Panc1 (cell line): ENCODE measurements around the gene CHCHD3. TPM values are rescaled to one million over a fixed set of nuclear protein-coding genes. Genes with fewer than 3 reads are reported as not detected.

Experiments used
- ATAC-seq: fragments of 200-7000 bp; cut with Tn5 transposase; 2 replicates; pipeline ENCODE4 v1.9.1; 2020; ENCODE audit warnings: mild to moderate bottlenecking, moderate library complexity
- BruUV-seq: library from RNA; stranded (reverse); fragments of 400-500 nt; replicated peaks from 2 replicates; lab custom pipeline; 2021; lab: Mats Ljungman, UMichigan
- CTCF ChIA-PET: fragments of 300-600 bp; sonication (Branson Sonifier 250); formaldehyde crosslinking; loops from one replicate; lab custom pipeline; 2022; ENCODE audit warnings: antibody characterized with exemption; lab: Charles Lee
- POLR2A ChIA-PET: fragments of 300-600 bp; sonication (Branson Sonifier 250); formaldehyde crosslinking; loops from one replicate; lab custom pipeline; 2022; ENCODE audit warnings: antibody characterized with exemption; lab: Charles Lee
- DNase-seq: peaks from one replicate; pipeline ENCODE4 v3.0.0-alpha.2; 2010; ENCODE audit warnings: low read depth, low spot score
- H3K27ac ChIP-seq: 2 replicates; pipeline ENCODE4 v1.5.1; 2011; ENCODE audit warnings: mild to moderate bottlenecking, low read length, inconsistent platforms
- H3K27me3 ChIP-seq: fragments of 200-500 bp; sonication (Bioruptor generic); 2 replicates; pipeline ENCODE4 v1.6.0; 2014; ENCODE audit warnings: low read length, inconsistent platforms; ENCODE audit not compliant: control insufficient read depth, insufficient read depth
- H3K36me3 ChIP-seq: fragments of 200-500 bp; sonication (Bioruptor generic); 2 replicates; pipeline ENCODE4 v1.5.1; 2014; ENCODE audit warnings: inconsistent platforms, mild to moderate bottlenecking, low read length, moderate library complexity; ENCODE audit not compliant: control insufficient read depth, insufficient read depth
- H3K4me1 ChIP-seq: 2 replicates; pipeline ENCODE4 v1.5.1; 2011; ENCODE audit warnings: inconsistent platforms, mild to moderate bottlenecking, low read length, moderate library complexity; ENCODE audit not compliant: control insufficient read depth, insufficient read depth
- H3K4me3 ChIP-seq, 2 experiments: 2 replicates each; pipeline ENCODE4 v1.5.1; 2011 to 2012; ENCODE audit warnings: low read depth in 2 of 2, low read length in 2 of 2, mild to moderate bottlenecking in 2 of 2, inconsistent platforms in 1 of 2, moderate library complexity in 1 of 2
- H3K9me3 ChIP-seq: fragments of 200-500 bp; sonication (Bioruptor generic); 2 replicates; pipeline ENCODE4 v1.5.1; 2014; ENCODE audit warnings: low read depth, mild to moderate bottlenecking, inconsistent platforms, low read length, moderate library complexity; ENCODE audit not compliant: control insufficient read depth, insufficient read depth
- CTCF ChIP-seq: fragments of 450-650 bp; IDR thresholded peaks from 2 replicates; pipeline ENCODE4 v1.5.1; 2017; ENCODE audit warnings: mild to moderate bottlenecking
- POLR2AphosphoS5 ChIP-seq: IDR thresholded peaks from 2 replicates; pipeline ENCODE4 v1.6.1; 2012; ENCODE audit warnings: mild to moderate bottlenecking, low read depth, low read length, moderate library complexity
- REST ChIP-seq, 2 experiments: IDR thresholded peaks; 2 replicates each; pipeline ENCODE4 v1.6.1; 2011 to 2012; ENCODE audit warnings: low read depth in 2 of 2, control low read depth in 1 of 2, low read length in 1 of 2, mild to moderate bottlenecking in 1 of 2, moderate library complexity in 1 of 2; ENCODE audit not compliant: insufficient read depth in 1 of 2
- SIN3A ChIP-seq: IDR thresholded peaks from 2 replicates; pipeline ENCODE4 v1.6.1; 2012; ENCODE audit warnings: low read depth, mild to moderate bottlenecking, low read length, moderate library complexity, borderline replicate concordance; ENCODE audit not compliant: insufficient read depth
- TCF7L2 ChIP-seq: IDR thresholded peaks from 2 replicates; pipeline ENCODE4 v1.6.1; 2011; ENCODE audit warnings: mild to moderate bottlenecking, low read depth, low read length, inconsistent platforms
- in situ Hi-C: cut with HindIII; loops from 2 replicates; pipeline ENCODE4 v1.10.0; 2016; ENCODE audit warnings: low sequenced_read_pairs, low pct_unique_long_range_greater_than_20kb
- intact Hi-C: fragments of 100-400 bp; cut with micrococcal nuclease; formaldehyde crosslinking; loops from one replicate; pipeline ENCODE4 v1.10.0; 2022; ENCODE audit not compliant: unreplicated experiment
- total RNA-seq: library from RNA; stranded (reverse); gene quantifications from one replicate; pipeline ENCODE4 v1.2.1, GENCODE V29; 2021; ENCODE audit not compliant: unreplicated experiment

Gene CHCHD3
- total RNA-seq, 1 experiment from 2014 or later, result 109 TPM

- no peaks in the 10 kb centered on the region for H3K27me3 ChIP-seq
- no peak for DNase-seq
- H3K27ac ChIP-seq, result no peak overlapping the region
- TF ChIP-seq TCF7L2 (no peak), REST (IDR thresholded peaks at IDR 0.05; ENCODE audit: insufficient read depth in 1 of 2, low read depth in 2 of 2, low read length in 1 of 2) (no peak), POLR2AphosphoS5 (no peak), CTCF (no peak), SIN3A (no peak)
- ChIA-PET POLR2A (no interaction called here), CTCF (no interaction called here)
- in situ Hi-C loops (no loop called here), intact Hi-C loops (no loop called here)
- H3K4me3 ChIP-seq, result no peak overlapping the region
- BruUV-seq, result no TSS peak
- H3K4me1 ChIP-seq, result no peaks in the 10 kb centered on the region
- H3K9me3 ChIP-seq, result no peaks in the 10 kb centered on the region
- ATAC-seq, result no peak
- no peaks in the 10 kb centered on the region for H3K36me3 ChIP-seq
Observed at GRCh38 chr7:132861940-132862554, 219.8 kb downstream of the CHCHD3 start.

- H3K9me3 ChIP-seq, result no peaks in the 10 kb centered on the region
- in situ Hi-C loops, result no loop called here
- CTCF ChIA-PET, result no interaction called here
- H3K27ac ChIP-seq, result no peak overlapping the region
- POLR2A ChIA-PET, result no interaction called here
- intact Hi-C loops, result no loop called here
- ATAC-seq, result no peak
- H3K27me3 ChIP-seq, result no peaks in the 10 kb centered on the region
- TF ChIP-seq SIN3A (no peak), CTCF (no peak), POLR2AphosphoS5 (no peak), REST (IDR thresholded peaks at IDR 0.05; ENCODE audit: insufficient read depth in 1 of 2, low read depth in 2 of 2, low read length in 1 of 2) (no peak), TCF7L2 (no peak)
- no peak for DNase-seq
- BruUV-seq, result no TSS peak
- no peaks in the 10 kb centered on the region for H3K36me3 ChIP-seq
- no peak overlapping the region for H3K4me3 ChIP-seq
- no peaks in the 10 kb centered on the region for H3K4me1 ChIP-seq
Observed at GRCh38 chr7:132861424-132861823, 220.5 kb downstream of the CHCHD3 start.
